ENCODE measurements around the gene XRCC2. TPM values are rescaled to one million over a fixed set of nuclear protein-coding genes. Genes with fewer than 3 reads are reported as not detected.
A peak's percentile ranks its signal among the peaks of the same experiment; 100 is the strongest.
"Not testable (repeated sequence)": the region's sequence is repeated elsewhere in the genome, so short reads cannot be mapped to it uniquely, and the experiment has no call there.

Gene XRCC2
- total RNA-seq (1 to 10 TPM in 1 of 7 donors, under 1 TPM in 6; 0.25 to 1.7 (median 0.92) TPM), polyA plus RNA-seq (under 1 TPM; 0.57 to 0.69 TPM)
- long read RNA-seq, donor 1, partial matches to known transcripts, result 0 of 1 reads
- long read RNA-seq, donor 1, other reads (novel, unspliced or antisense), result 1 of 1 reads
- long read RNA-seq, donor 2, transcript XRCC2-201 (3 exons, 3,067 nt), result major isoform, 11 of 11 reads
- long read RNA-seq, donor 2, partial matches to known transcripts, result 0 of 11 reads
- long read RNA-seq, donor 2, other reads (novel, unspliced or antisense), result 0 of 11 reads
- long read RNA-seq, donor 3, partial matches to known transcripts, result 0 of 1 reads
- long read RNA-seq, donor 3, other reads (novel, unspliced or antisense), result 0 of 1 reads

DNA sequence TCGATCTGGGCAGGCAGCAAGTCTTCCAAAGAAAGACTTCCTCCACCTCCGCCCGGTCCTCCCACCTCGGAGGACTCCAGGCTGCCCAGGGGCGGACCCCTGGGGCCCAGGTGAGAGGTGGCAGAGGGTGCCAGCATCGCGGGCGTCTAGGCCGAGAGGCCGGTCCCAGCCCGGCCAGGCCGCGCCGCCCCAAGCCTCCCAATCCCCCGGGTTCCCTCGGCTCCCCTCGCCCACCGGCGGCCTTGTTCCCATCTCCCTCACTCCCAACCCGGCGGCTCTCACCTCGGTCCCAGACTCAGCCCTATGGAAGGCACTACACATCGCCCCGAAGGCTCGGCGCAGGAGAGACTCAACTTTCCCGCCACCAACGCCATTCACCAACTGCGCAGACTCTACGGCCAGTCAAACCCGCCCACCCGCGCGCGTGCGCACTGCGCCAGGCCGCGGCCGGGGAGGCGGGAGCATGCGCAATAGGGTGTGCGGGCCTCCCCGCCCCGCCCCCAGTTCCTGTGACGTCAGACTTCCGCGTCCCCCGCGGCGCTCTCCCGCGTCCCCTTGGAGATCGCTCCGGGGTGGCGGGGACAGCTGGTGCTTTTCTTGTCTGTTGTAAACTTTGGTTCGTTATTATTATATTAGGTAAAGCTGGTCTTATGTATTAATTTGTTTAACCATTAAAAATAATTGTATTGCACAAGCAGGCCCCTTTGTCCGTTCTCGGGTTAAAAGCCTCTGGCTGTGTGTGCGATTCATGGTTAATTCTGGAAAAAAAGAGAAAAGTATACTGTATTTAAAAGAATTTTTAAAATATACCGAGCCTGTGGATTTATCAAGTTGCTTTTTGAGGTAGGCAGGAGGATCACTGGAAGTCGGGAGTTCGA is at the start of gene XRCC2:
XRCC2 (minus strand) TSS at position 383 of the 878 bp plus-strand sequence; CDS start at position 321, 62 bp downstream.
- Histone ChIP-seq H3K27me3 (no peaks in the 10 kb centered on the region), H3K4me1 (ENCODE audit: insufficient read depth) (peaks cover 2% of the 10 kb centered on the region), H3K27ac (peak within 1 kb of the TSS in 1 of 2 donors; percentile 68), H3K9me3 (no peaks in the 10 kb centered on the region), H3K4me3 (peak within 1 kb of the TSS; percentile 54), H3K36me3 (no peaks in the 10 kb centered on the region)
- intact Hi-C loops (cut with DNase I), result no loop called here
- 2 to 3% (median 2%) methylated on average over 56 to 63 of the region's 63 CpGs for WGBS, 3 donors
- DNase-seq, result peak; percentile 89 to 97 (median 95)
- TF ChIP-seq, protein P1, sequence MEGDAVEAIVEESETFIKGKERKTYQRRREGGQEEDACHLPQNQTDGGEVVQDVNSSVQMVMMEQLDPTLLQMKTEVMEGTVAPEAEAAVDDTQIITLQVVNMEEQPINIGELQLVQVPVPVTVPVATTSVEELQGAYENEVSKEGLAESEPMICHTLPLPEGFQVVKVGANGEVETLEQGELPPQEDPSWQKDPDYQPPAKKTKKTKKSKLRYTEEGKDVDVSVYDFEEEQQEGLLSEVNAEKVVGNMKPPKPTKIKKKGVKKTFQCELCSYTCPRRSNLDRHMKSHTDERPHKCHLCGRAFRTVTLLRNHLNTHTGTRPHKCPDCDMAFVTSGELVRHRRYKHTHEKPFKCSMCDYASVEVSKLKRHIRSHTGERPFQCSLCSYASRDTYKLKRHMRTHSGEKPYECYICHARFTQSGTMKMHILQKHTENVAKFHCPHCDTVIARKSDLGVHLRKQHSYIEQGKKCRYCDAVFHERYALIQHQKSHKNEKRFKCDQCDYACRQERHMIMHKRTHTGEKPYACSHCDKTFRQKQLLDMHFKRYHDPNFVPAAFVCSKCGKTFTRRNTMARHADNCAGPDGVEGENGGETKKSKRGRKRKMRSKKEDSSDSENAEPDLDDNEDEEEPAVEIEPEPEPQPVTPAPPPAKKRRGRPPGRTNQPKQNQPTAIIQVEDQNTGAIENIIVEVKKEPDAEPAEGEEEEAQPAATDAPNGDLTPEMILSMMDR (IDR thresholded peaks at IDR 0.05), result no peak
- TF ChIP-seq EP300 (IDR thresholded peaks at IDR 0.05) (no peak), POLR2A (IDR thresholded peaks at IDR 0.05) (peak; percentile 71)

GRCh38 chr7:152723364-152723763 is 47.4 kb upstream of the XRCC2 start:
- Histone ChIP-seq H3K4me3 (no peak overlapping the region), H3K27me3 (no peaks in the 10 kb centered on the region), H3K4me1 (ENCODE audit: insufficient read depth) (no peaks in the 10 kb centered on the region), H3K9me3 (no peaks in the 10 kb centered on the region), H3K36me3 (no peaks in the 10 kb centered on the region), H3K27ac (no peak overlapping the region)
- no peak for DNase-seq
- intact Hi-C loops (cut with DNase I), result no loop called here
- 74 to 81% (median 80%) methylated on average over 2 of the region's 2 CpGs for WGBS, 3 donors
- TF ChIP-seq, protein P1 (IDR thresholded peaks at IDR 0.05), result no peak
- TF ChIP-seq EP300 (IDR thresholded peaks at IDR 0.05) (no peak), POLR2A (IDR thresholded peaks at IDR 0.05) (no peak)

DNA sequence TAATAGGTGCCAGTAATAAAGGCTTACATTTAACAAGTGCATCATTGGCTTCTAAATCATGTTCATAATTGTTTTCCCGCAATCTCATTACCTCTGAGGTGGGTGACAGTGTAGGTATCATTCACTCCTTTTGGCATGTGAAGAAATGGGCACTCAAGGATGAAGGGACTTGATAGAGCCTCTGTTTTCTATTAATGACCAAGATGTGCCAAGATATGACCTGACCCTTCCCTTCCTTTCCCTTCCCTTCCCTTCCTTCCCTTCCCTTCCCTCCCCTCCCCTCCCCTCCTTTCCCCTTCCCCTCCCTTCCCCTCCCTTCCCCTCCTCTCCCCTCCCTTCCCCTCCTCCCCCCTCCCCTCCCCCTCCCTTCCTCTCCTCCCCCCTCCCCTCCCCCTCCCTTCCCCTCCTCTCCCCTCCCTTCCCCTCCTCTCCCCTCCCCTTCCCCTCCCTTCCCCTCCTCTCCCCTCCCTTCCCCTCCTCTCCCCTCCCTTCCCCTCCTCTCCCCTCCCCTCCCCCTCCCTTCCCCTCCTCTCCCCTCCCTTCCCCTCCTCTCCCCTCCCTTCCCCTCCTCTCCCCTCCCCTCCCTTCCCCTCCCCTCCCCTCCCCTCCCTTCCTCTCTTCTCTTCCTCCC is 36.6 kb upstream of the XRCC2 start:
- intact Hi-C loops (cut with DNase I); H3K4me1 ChIP-seq (ENCODE audit: insufficient read depth); H3K27ac ChIP-seq; H3K4me3 ChIP-seq; H3K27me3 ChIP-seq; H3K36me3 ChIP-seq; H3K9me3 ChIP-seq; DNase-seq: not testable (repeated sequence)
- 92 to 100% (median 97%) methylated on average over 1 of the region's 1 CpG for WGBS, 3 donors

GRCh38 chr7:152711444-152711944 is 35.6 kb upstream of the XRCC2 start:
- no peak overlapping the region for H3K27ac ChIP-seq
- no peaks in the 10 kb centered on the region for H3K27me3 ChIP-seq
- WGBS, 3 donors, result 46 to 57% (median 46%) methylated on average over 9 of the region's 9 CpGs
- DNase-seq, result no peak
- intact Hi-C loops (cut with DNase I), result no loop called here
- H3K4me3 ChIP-seq, result no peak overlapping the region
- TF ChIP-seq EP300 (IDR thresholded peaks at IDR 0.05) (no peak), POLR2A (IDR thresholded peaks at IDR 0.05) (no peak)
- TF ChIP-seq, protein P1 (IDR thresholded peaks at IDR 0.05), result no peak
- H3K9me3 ChIP-seq, result no peaks in the 10 kb centered on the region
- H3K36me3 ChIP-seq, result no peaks in the 10 kb centered on the region
- no peaks in the 10 kb centered on the region for H3K4me1 ChIP-seq (ENCODE audit: insufficient read depth)
